Neural cell (in vitro differentiated cells): ENCODE results near the gene TOP1. TPM values are rescaled to one million over a fixed set of nuclear protein-coding genes. Genes with fewer than 3 reads are reported as not detected.
"Not testable (repeated sequence)": the region's sequence is repeated elsewhere in the genome, so short reads cannot be mapped to it uniquely, and the experiment has no call there.

ENCODE experiments used
- H2AFZ ChIP-seq: fragments of 200-600, 300-800 bp; sonication (generic), shearing (Covaris generic); 2 replicates; pipeline ENCODE4 v1.6.0; 2014; ENCODE audit warnings: low read depth, mild to moderate bottlenecking, antibody characterized with exemption, low read length, moderate library complexity
- H3F3A ChIP-seq: fragments of 200-600 bp; shearing (Covaris generic); 2 replicates; pipeline ENCODE4 v1.6.1; 2016; ENCODE audit warnings: mild to moderate bottlenecking, moderate library complexity, mixed read lengths, antibody characterized with exemption, low read length; ENCODE audit not compliant: insufficient read depth, poor library complexity, severe bottlenecking
- H3K27ac ChIP-seq: fragments of 200-600, 300-800 bp; sonication (generic), shearing (Covaris generic); 2 replicates; pipeline ENCODE4 v1.5.1; 2014; ENCODE audit warnings: mild to moderate bottlenecking, low read length, moderate library complexity
- H3K27me3 ChIP-seq: fragments of 300-800, 200-600 bp; sonication (generic), shearing (Covaris generic); 2 replicates; pipeline ENCODE4 v1.6.0; 2014; ENCODE audit warnings: mild to moderate bottlenecking, low read depth, low read length, moderate library complexity; ENCODE audit not compliant: insufficient read depth
- H3K36me3 ChIP-seq: fragments of 300-800, 200-600 bp; sonication (generic), shearing (Covaris generic); 2 replicates; pipeline ENCODE4 v1.5.1; 2014; ENCODE audit warnings: mild to moderate bottlenecking, antibody characterized with exemption, low read length, moderate library complexity; ENCODE audit not compliant: insufficient read depth
- H3K4me2 ChIP-seq: fragments of 300-800, 200-600 bp; sonication (generic), shearing (Covaris generic); 2 replicates; pipeline ENCODE4 v1.6.0; 2014; ENCODE audit warnings: mild to moderate bottlenecking, low read length
- H3K4me3 ChIP-seq: fragments of 300-800, 200-600 bp; sonication (generic), shearing (Covaris generic); 2 replicates; pipeline ENCODE4 v1.5.1; 2014; ENCODE audit warnings: mild to moderate bottlenecking, low read length, moderate library complexity
- H3K79me2 ChIP-seq: fragments of 200-600 bp; shearing (Covaris generic); replicated peaks from 2 replicates; pipeline ENCODE4 v1.6.0; 2014; ENCODE audit warnings: mild to moderate bottlenecking, low read length, moderate library complexity; ENCODE audit not compliant: insufficient read depth
- H3K9ac ChIP-seq: fragments of 300-800, 200-600 bp; sonication (generic), shearing (Covaris generic); 2 replicates; pipeline ENCODE4 v1.6.1; 2016; ENCODE audit warnings: mild to moderate bottlenecking, low read length, mixed read lengths
- H3K9me2 ChIP-seq: fragments of 200-600 bp; shearing (Covaris generic); 2 replicates; pipeline ENCODE4 v1.6.1; 2016; ENCODE audit warnings: mild to moderate bottlenecking, low read length, mixed read lengths; ENCODE audit not compliant: insufficient read depth
- H3K9me3 ChIP-seq: fragments of 200-600, 300-800 bp; sonication (generic), shearing (Covaris generic); 2 replicates; pipeline ENCODE4 v1.6.1; 2016; ENCODE audit warnings: mild to moderate bottlenecking, mixed run types, low read length, moderate library complexity, mixed read lengths
- H4K20me1 ChIP-seq: fragments of 200-600 bp; shearing (Covaris generic); 2 replicates; pipeline ENCODE4 v1.6.1; 2016; ENCODE audit warnings: mild to moderate bottlenecking, mixed run types; ENCODE audit not compliant: insufficient read depth
- EP300 ChIP-seq: fragments of 450-650 bp; conservative IDR thresholded peaks from 2 replicates; pipeline ENCODE4 v1.6.1; 2014; ENCODE audit warnings: antibody characterized with exemption, mild to moderate bottlenecking, moderate library complexity; ENCODE audit not compliant: poor library complexity, severe bottlenecking
- EZH2 ChIP-seq: fragments of 200-600, 300-800 bp; shearing (Covaris generic), sonication (generic); IDR thresholded peaks from 2 replicates; pipeline ENCODE4 v1.6.1; 2014; ENCODE audit warnings: antibody characterized with exemption, low read length, borderline replicate concordance, mild to moderate bottlenecking; ENCODE audit not compliant: insufficient read depth, poor library complexity, severe bottlenecking
- MXI1 ChIP-seq: fragments of 450-650 bp; conservative IDR thresholded peaks from 2 replicates; pipeline ENCODE4 v1.6.1; 2014; ENCODE audit warnings: antibody characterized with exemption, mild to moderate bottlenecking; ENCODE audit not compliant: poor library complexity, severe bottlenecking
- POLR2AphosphoS5 ChIP-seq: IDR thresholded peaks from 2 replicates; pipeline ENCODE4 v1.6.1; 2012
- RAD21 ChIP-seq: fragments of 450-650 bp; conservative IDR thresholded peaks from 2 replicates; pipeline ENCODE4 v1.6.1; 2014; ENCODE audit warnings: antibody characterized with exemption, mild to moderate bottlenecking, moderate library complexity
- REST ChIP-seq: IDR thresholded peaks from 2 replicates; pipeline ENCODE4 v1.6.1; 2012; ENCODE audit warnings: borderline replicate concordance
- SMC3 ChIP-seq: fragments of 450-650 bp; conservative IDR thresholded peaks from 2 replicates; pipeline ENCODE4 v1.6.1; 2014; ENCODE audit warnings: antibody characterized with exemption, mild to moderate bottlenecking, moderate library complexity; ENCODE audit not compliant: poor library complexity
- TAF1 ChIP-seq: IDR thresholded peaks from 2 replicates; pipeline ENCODE4 v1.6.1; 2012; ENCODE audit warnings: low read depth
- polyA plus RNA-seq: library from polyadenylated mRNA; depleted of rRNA; stranded (reverse); fragments of >200 nt; gene quantifications from 2 replicates; pipeline ENCODE4 v1.2.3, GENCODE V29; 2014
- TF ChIP-seq, protein P1 (sequence below): fragments of 450-650 bp; IDR thresholded peaks from 2 replicates; pipeline ENCODE4 v1.5.1; 2014; ENCODE audit warnings: antibody characterized with exemption, mild to moderate bottlenecking, moderate library complexity; ENCODE audit not compliant: poor library complexity, severe bottlenecking

The TOP1 gene
- polyA plus RNA-seq, 1 donor from 2014 or later, result 33.2 TPM

GRCh38 chr20:41131594-41132387, 103.2 kb downstream of the TOP1 start:
- H2AFZ ChIP-seq, result no peak overlapping the region
- H3K9ac ChIP-seq, result no peak overlapping the region
- no peaks in the 10 kb centered on the region for H3K9me2 ChIP-seq
- H3K27me3 ChIP-seq, result no peaks in the 10 kb centered on the region
- H3K4me3 ChIP-seq, result no peak overlapping the region
- H3F3A ChIP-seq, result no peaks in the 10 kb centered on the region
- H3K4me2 ChIP-seq, result no peak overlapping the region
- no peaks in the 10 kb centered on the region for H4K20me1 ChIP-seq
- no peaks in the 10 kb centered on the region for H3K9me3 ChIP-seq
- TF ChIP-seq EP300 (no peak), TAF1 (no peak), REST (no peak), MXI1 (no peak)
- TF ChIP-seq, protein P1, sequence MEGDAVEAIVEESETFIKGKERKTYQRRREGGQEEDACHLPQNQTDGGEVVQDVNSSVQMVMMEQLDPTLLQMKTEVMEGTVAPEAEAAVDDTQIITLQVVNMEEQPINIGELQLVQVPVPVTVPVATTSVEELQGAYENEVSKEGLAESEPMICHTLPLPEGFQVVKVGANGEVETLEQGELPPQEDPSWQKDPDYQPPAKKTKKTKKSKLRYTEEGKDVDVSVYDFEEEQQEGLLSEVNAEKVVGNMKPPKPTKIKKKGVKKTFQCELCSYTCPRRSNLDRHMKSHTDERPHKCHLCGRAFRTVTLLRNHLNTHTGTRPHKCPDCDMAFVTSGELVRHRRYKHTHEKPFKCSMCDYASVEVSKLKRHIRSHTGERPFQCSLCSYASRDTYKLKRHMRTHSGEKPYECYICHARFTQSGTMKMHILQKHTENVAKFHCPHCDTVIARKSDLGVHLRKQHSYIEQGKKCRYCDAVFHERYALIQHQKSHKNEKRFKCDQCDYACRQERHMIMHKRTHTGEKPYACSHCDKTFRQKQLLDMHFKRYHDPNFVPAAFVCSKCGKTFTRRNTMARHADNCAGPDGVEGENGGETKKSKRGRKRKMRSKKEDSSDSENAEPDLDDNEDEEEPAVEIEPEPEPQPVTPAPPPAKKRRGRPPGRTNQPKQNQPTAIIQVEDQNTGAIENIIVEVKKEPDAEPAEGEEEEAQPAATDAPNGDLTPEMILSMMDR, result no peak
- no peaks in the 10 kb centered on the region for H3K79me2 ChIP-seq
- peaks cover under 1% of the 10 kb centered on the region for H3K36me3 ChIP-seq
- no peak overlapping the region for H3K27ac ChIP-seq

DNA sequence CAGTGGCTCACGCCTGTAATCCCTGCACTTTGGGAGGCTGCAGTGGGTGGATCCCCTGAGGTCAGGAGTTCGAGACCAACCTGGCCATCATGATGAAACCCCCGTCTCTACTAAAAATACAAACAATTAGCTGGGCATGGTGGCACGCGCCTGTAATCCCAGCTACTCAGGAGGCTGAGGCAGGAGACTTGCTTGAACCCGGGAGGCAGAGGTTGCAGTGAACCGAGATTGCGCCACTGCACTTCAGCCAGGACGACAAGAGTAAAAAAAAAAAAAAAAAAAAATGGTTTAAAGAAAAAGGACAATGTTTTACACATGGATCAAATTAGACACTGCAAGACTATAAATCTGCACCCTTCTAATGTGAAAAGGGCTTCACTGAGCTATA, 103.8 kb downstream of the TOP1 start:
- not testable (repeated sequence) for H2AFZ ChIP-seq, H3K9ac ChIP-seq, H3F3A ChIP-seq, H3K27ac ChIP-seq, H3K36me3 ChIP-seq, H3K4me3 ChIP-seq, H3K9me3 ChIP-seq, H3K27me3 ChIP-seq, H3K79me2 ChIP-seq, H3K9me2 ChIP-seq, H3K4me2 ChIP-seq, H4K20me1 ChIP-seq

GRCh38 chr20:41133709-41134361, 105.2 kb downstream of the TOP1 start:
- H3K4me3 ChIP-seq, result no peak overlapping the region
- H3K4me2 ChIP-seq, result no peak overlapping the region
- no peak overlapping the region for H2AFZ ChIP-seq
- no peaks in the 10 kb centered on the region for H4K20me1 ChIP-seq
- no peak for TF ChIP-seq EP300
- no peak for TF ChIP-seq EZH2
- TF ChIP-seq REST, result no peak
- no peak for TF ChIP-seq MXI1
- TF ChIP-seq, protein P1, result no peak
- TF ChIP-seq RAD21, result no peak
- no peak for TF ChIP-seq TAF1
- TF ChIP-seq SMC3, result no peak
- TF ChIP-seq POLR2AphosphoS5, result no peak
- H3K36me3 ChIP-seq, result no peaks in the 10 kb centered on the region
- H3F3A ChIP-seq, result no peaks in the 10 kb centered on the region
- H3K27me3 ChIP-seq, result no peaks in the 10 kb centered on the region
- H3K9ac ChIP-seq, result no peak overlapping the region
- H3K79me2 ChIP-seq, result peaks cover 14% of the 10 kb centered on the region
- no peaks in the 10 kb centered on the region for H3K9me3 ChIP-seq
- H3K27ac ChIP-seq, result no peak overlapping the region
- no peaks in the 10 kb centered on the region for H3K9me2 ChIP-seq
